Keratinocyte (primary cell): ENCODE measurements around the gene PPFIA1. TPM values are rescaled to one million over a fixed set of nuclear protein-coding genes. Genes with fewer than 3 reads are reported as not detected.
"Not testable (repeated sequence)": the region's sequence is repeated elsewhere in the genome, so short reads cannot be mapped to it uniquely, and the experiment has no call there.

ENCODE experiments used
- DNase-seq: peaks from one replicate; pipeline ENCODE4 v3.0.0-alpha.2; 2011; ENCODE audit warnings: low read depth, missing footprints, low spot score
- FAIRE-seq: peaks from 2 replicates; lab custom pipeline; 2011; peaks lifted over from hg19 to GRCh38; lab: Jason Lieb, UNC
- H2AFZ ChIP-seq: 2 replicates; pipeline ENCODE4 v1.6.0; 2012; ENCODE audit warnings: low read length, control low read depth, inconsistent platforms; ENCODE audit not compliant: control insufficient read depth
- H3K27ac ChIP-seq: 2 replicates; pipeline ENCODE4 v1.5.1; 2011; ENCODE audit warnings: low read length; ENCODE audit not compliant: control insufficient read depth, insufficient read depth
- H3K27me3 ChIP-seq: 3 replicates; pipeline ENCODE4 v1.6.0; 2011; ENCODE audit warnings: low read length; ENCODE audit not compliant: control insufficient read depth, insufficient read depth; ENCODE audit errors: extremely low read depth
- H3K36me3 ChIP-seq, 2 experiments: 2 replicates in 1 of 2; 3 replicates in 1 of 2; pipeline ENCODE4 v1.5.1; 2011; ENCODE audit warnings: low read length in 2 of 2, mild to moderate bottlenecking in 1 of 2; ENCODE audit not compliant: control insufficient read depth in 2 of 2, insufficient read depth in 2 of 2; ENCODE audit errors: extremely low read depth in 1 of 2
- H3K4me1 ChIP-seq: 3 replicates; pipeline ENCODE4 v1.5.1; 2011; ENCODE audit warnings: low read length; ENCODE audit not compliant: control insufficient read depth, insufficient read depth; ENCODE audit errors: extremely low read depth
- H3K4me2 ChIP-seq: 3 replicates; pipeline ENCODE4 v1.6.0; 2011; ENCODE audit warnings: low read depth, low read length; ENCODE audit not compliant: control insufficient read depth, insufficient read depth; ENCODE audit errors: extremely low read depth
- H3K4me3 ChIP-seq, 3 experiments: fragments of 200-600 bp in 1 of 3; sonication (generic) in 1 of 3; 2 replicates in 2 of 3; 3 replicates in 1 of 3; pipeline ENCODE4 v1.5.1; 2011 to 2016; ENCODE audit warnings: low read length in 3 of 3, mild to moderate bottlenecking in 3 of 3, control low read depth in 2 of 3, inconsistent platforms in 1 of 3, low read depth in 1 of 3, mixed read lengths in 1 of 3, mixed run types in 1 of 3, moderate library complexity in 1 of 3; ENCODE audit not compliant: control insufficient read depth in 2 of 3, insufficient read depth in 2 of 3; ENCODE audit errors: extremely low read depth in 1 of 3
- H3K79me2 ChIP-seq: 2 replicates; pipeline ENCODE4 v1.6.0; 2012; ENCODE audit warnings: low read length; ENCODE audit not compliant: control insufficient read depth, insufficient read depth
- H3K9ac ChIP-seq: 3 replicates; pipeline ENCODE4 v1.6.0; 2011; ENCODE audit warnings: low read length; ENCODE audit not compliant: control insufficient read depth, insufficient read depth; ENCODE audit errors: extremely low read depth
- H3K9me1 ChIP-seq: 3 replicates; pipeline ENCODE4 v1.6.0; 2011; ENCODE audit warnings: low read length; ENCODE audit not compliant: control insufficient read depth, insufficient read depth; ENCODE audit errors: extremely low read depth
- H3K9me3 ChIP-seq: 2 replicates; pipeline ENCODE4 v1.5.1; 2012; ENCODE audit warnings: low read depth, low read length; ENCODE audit not compliant: control insufficient read depth
- H4K20me1 ChIP-seq: 3 replicates; pipeline ENCODE4 v1.6.0; 2011; ENCODE audit warnings: low read length; ENCODE audit not compliant: control insufficient read depth, insufficient read depth; ENCODE audit errors: extremely low read depth
- CTCF ChIP-seq, 3 experiments: IDR thresholded peaks in 1 of 3; conservative IDR thresholded peaks in 1 of 3; optimal IDR thresholded peaks in 1 of 3; 2 replicates in 2 of 3; 3 replicates in 1 of 3; pipeline versions ENCODE3 to v1.5.1; 2011; ENCODE audit warnings: low read length in 3 of 3, mild to moderate bottlenecking in 3 of 3, moderate library complexity in 2 of 3, control low read depth in 1 of 3, inconsistent platforms in 1 of 3; ENCODE audit not compliant: insufficient read depth in 2 of 3; ENCODE audit errors: extremely low read depth in 1 of 3
- EZH2 ChIP-seq: IDR thresholded peaks from one replicate; pipeline ENCODE4 v1.6.1; 2012; ENCODE audit warnings: inconsistent platforms, mild to moderate bottlenecking, low read length, moderate library complexity
- dilution Hi-C: fragments of 300-500 bp; cut with MboI; formaldehyde crosslinking; loops from one replicate; pipeline ENCODE4 v1.7.0; 2020; ENCODE audit warnings: low sequenced_read_pairs; ENCODE audit not compliant: extremely low pct_ligation_motif_present
- polyA plus RNA-seq, 5 experiments: library from polyadenylated mRNA; depleted of rRNA in 3 of 5; stranded (reverse) in 3 of 5; stranded (forward) in 1 of 5; unstranded in 1 of 5; fragments of >200 nt; gene quantifications; 1 replicate in 1 of 5; 2 replicates in 3 of 5; 3 replicates in 1 of 5; pipeline versions ENCODE4 v1.2.1 to v1.2.3, GENCODE V29; 2011 to 2012; ENCODE audit warnings: missing spikeins in 2 of 5, low read depth in 1 of 5, low replicate concordance in 1 of 5

PPFIA1 gene
- polyA plus RNA-seq, 1 donor (not counting 4 experiments of a cell fraction or from before 2014, with no cell fraction given), result 27.6 TPM

GRCh38 chr11:70387564-70387963 is 117.1 kb downstream of the PPFIA1 start:
- H2AFZ ChIP-seq, result no peak overlapping the region
- no peaks in the 10 kb centered on the region for H3K9me1 ChIP-seq
- H4K20me1 ChIP-seq, result peaks cover 4% of the 10 kb centered on the region
- peaks cover 8 to 11% of the 10 kb centered on the region in 2 experiments for H3K36me3 ChIP-seq
- H3K4me3 ChIP-seq, result no peak overlapping the region
- no peak overlapping the region for H3K9ac ChIP-seq
- DNase-seq (no peak), FAIRE-seq (no peak)
- H3K27ac ChIP-seq, result no peak overlapping the region
- H3K4me2 ChIP-seq, result no peak overlapping the region
- H3K4me1 ChIP-seq, result no peaks in the 10 kb centered on the region
- dilution Hi-C loops, result no loop called here
- H3K9me3 ChIP-seq, result no peaks in the 10 kb centered on the region
- H3K79me2 ChIP-seq, result peaks cover 6% of the 10 kb centered on the region
- no peaks in the 10 kb centered on the region for H3K27me3 ChIP-seq
- no peak for TF ChIP-seq CTCF (optimal IDR thresholded peaks at IDR 0.05 in 1 of 3, IDR thresholded peaks at IDR 0.05 in 1 of 3, conservative IDR thresholded peaks at IDR 0.05 in 1 of 3; ENCODE audit: extremely low read depth in 1 of 3, insufficient read depth in 2 of 3, low read length in 3 of 3)
- no peak for TF ChIP-seq EZH2

- Histone ChIP-seq H3K9ac (no peak overlapping the region), H3K27ac (no peak overlapping the region), H3K4me2 (no peak overlapping the region), H4K20me1 (peaks cover 4% of the 10 kb centered on the region), H3K9me3 (no peaks in the 10 kb centered on the region), H3K4me1 (no peaks in the 10 kb centered on the region), H3K36me3 (peaks cover 7 to 8% of the 10 kb centered on the region in 2 experiments), H3K4me3 (no peak overlapping the region), H3K27me3 (no peaks in the 10 kb centered on the region), H2AFZ (no peak overlapping the region), H3K9me1 (no peaks in the 10 kb centered on the region), H3K79me2 (peaks cover 6% of the 10 kb centered on the region)
- DNase-seq (no peak), FAIRE-seq (no peak)
- dilution Hi-C loops, result no loop called here
- TF ChIP-seq CTCF (optimal IDR thresholded peaks at IDR 0.05 in 1 of 3, IDR thresholded peaks at IDR 0.05 in 1 of 3, conservative IDR thresholded peaks at IDR 0.05 in 1 of 3; ENCODE audit: extremely low read depth in 1 of 3, insufficient read depth in 2 of 3, low read length in 3 of 3), result no peak
Observed at GRCh38 chr11:70389201-70389600, 118.7 kb downstream of the PPFIA1 start.

GRCh38 chr11:70390882-70391281 is 120.4 kb downstream of the PPFIA1 start:
- FAIRE-seq, H3K4me3 ChIP-seq, H3K27me3 ChIP-seq, H4K20me1 ChIP-seq, H3K9me3 ChIP-seq, dilution Hi-C loops, DNase-seq, H3K36me3 ChIP-seq, H3K9ac ChIP-seq, H3K27ac ChIP-seq, H3K9me1 ChIP-seq, H3K4me1 ChIP-seq, H3K4me2 ChIP-seq, H2AFZ ChIP-seq: not testable (repeated sequence)
- H3K79me2 ChIP-seq, result peaks cover 12% of the 10 kb centered on the region
